ENCODE results near the gene GCN1. TPM values are rescaled to one million over a fixed set of nuclear protein-coding genes. Genes with fewer than 3 reads are reported as not detected.

The GCN1 gene
- total RNA-seq, 1 donor from 2014 or later, result 130 TPM

- Mint-ChIP-seq H3K27ac (peak overlapping the region; percentile 100), H3K36me3 (no peaks in the 10 kb centered on the region), H3K27me3 (no peaks in the 10 kb centered on the region), H3K9me3 (no peaks in the 10 kb centered on the region), H3K4me3 (peak overlapping the region; percentile 14), H3K4me1 (ENCODE audit: unreplicated experiment) (peaks cover 68% of the 10 kb centered on the region)
- TF ChIP-seq CTCF (conservative IDR thresholded peaks at IDR 0.05), result peak; percentile 70
- DNase-seq (ENCODE audit: extremely low spot score, unreplicated experiment), result no peak
These were observed 41.1 kb upstream of the GCN1 start for GRCh38 chr12:120235369-120236323.

GRCh38 chr12:120234643-120235368 lies 40.3 kb upstream of the GCN1 start:
- no peak for DNase-seq (ENCODE audit: extremely low spot score, unreplicated experiment)
- no peaks in the 10 kb centered on the region for H3K27me3 Mint-ChIP-seq
- H3K4me3 Mint-ChIP-seq, result peak overlapping the region; percentile 69
- TF ChIP-seq CTCF (conservative IDR thresholded peaks at IDR 0.05), result peak; percentile 69
- H3K4me1 Mint-ChIP-seq (ENCODE audit: unreplicated experiment), result peaks cover 68% of the 10 kb centered on the region
- no peaks in the 10 kb centered on the region for H3K9me3 Mint-ChIP-seq
- H3K27ac Mint-ChIP-seq, result peak overlapping the region; percentile 100
- H3K36me3 Mint-ChIP-seq, result no peaks in the 10 kb centered on the region

- Mint-ChIP-seq H3K9me3 (no peaks in the 10 kb centered on the region), H3K36me3 (no peaks in the 10 kb centered on the region), H3K4me1 (ENCODE audit: unreplicated experiment) (peaks cover 74% of the 10 kb centered on the region), H3K27me3 (no peaks in the 10 kb centered on the region), H3K4me3 (peak overlapping the region; percentile 85), H3K27ac (peak overlapping the region; percentile 100)
- DNase-seq (ENCODE audit: extremely low spot score, unreplicated experiment), result no peak
- TF ChIP-seq CTCF (conservative IDR thresholded peaks at IDR 0.05), result peak; percentile 45
These were observed 36.9 kb upstream of the GCN1 start for GRCh38 chr12:120231316-120232011.

GRCh38 chr12:120230974-120231315 lies 36.4 kb upstream of the GCN1 start:
- TF ChIP-seq CTCF (conservative IDR thresholded peaks at IDR 0.05), result no peak
- Mint-ChIP-seq H3K9me3 (no peaks in the 10 kb centered on the region), H3K27me3 (no peaks in the 10 kb centered on the region), H3K27ac (peak overlapping the region; percentile 100), H3K36me3 (no peaks in the 10 kb centered on the region), H3K4me1 (ENCODE audit: unreplicated experiment) (peaks cover 71% of the 10 kb centered on the region), H3K4me3 (peak overlapping the region; percentile 85)
- DNase-seq (ENCODE audit: extremely low spot score, unreplicated experiment), result no peak

DNA sequence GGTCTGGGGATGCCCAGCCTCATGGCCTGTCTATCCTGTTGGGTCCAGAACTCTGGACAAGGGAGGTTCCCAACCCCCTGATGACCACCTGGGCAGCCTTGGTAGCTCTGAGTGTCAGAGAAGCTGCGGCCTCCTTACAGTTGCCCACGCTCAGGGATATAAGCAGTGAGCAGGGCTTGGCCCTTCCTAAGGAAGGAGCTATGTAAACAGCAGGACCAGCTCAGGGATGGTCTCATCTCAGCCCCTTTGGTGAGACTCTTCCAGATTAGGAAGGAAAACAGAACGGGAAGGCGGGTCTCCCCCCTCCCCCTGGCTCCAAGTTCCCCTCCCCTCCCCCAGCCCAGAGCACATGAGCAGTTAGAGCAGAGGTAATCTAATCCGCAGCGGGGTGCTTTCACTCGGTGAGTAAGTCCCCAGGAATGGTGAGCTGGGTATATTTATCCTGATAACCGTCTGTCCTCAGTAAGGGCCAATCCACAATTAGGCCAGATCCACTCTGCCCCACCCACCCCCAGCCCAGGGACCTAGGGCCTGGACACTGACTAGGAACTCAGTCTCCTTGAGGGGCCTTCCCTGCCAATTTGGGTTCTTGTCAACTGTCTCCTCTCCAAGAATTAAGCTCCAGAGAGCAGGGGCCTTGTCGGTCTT lies 35.9 kb upstream of the GCN1 start:
- no peaks in the 10 kb centered on the region for H3K9me3 Mint-ChIP-seq
- H3K27me3 Mint-ChIP-seq, result no peaks in the 10 kb centered on the region
- peaks cover 68% of the 10 kb centered on the region for H3K4me1 Mint-ChIP-seq (ENCODE audit: unreplicated experiment)
- no peak for TF ChIP-seq CTCF (conservative IDR thresholded peaks at IDR 0.05)
- H3K36me3 Mint-ChIP-seq, result no peaks in the 10 kb centered on the region
- peak overlapping the region; percentile 85 for H3K4me3 Mint-ChIP-seq
- no peak for DNase-seq (ENCODE audit: extremely low spot score, unreplicated experiment)
- H3K27ac Mint-ChIP-seq, result peak overlapping the region; percentile 100

Data from type B pancreatic cell (in vitro differentiated cells).